PFSK-1 (cell line): Measurements from ENCODE around the gene MYO1C.

Experiments
- FOXP2 ChIP-seq: optimal IDR thresholded peaks from 2 replicates; pipeline ENCODE3; 2011; ENCODE audit warnings: borderline replicate concordance, control low read depth, inconsistent platforms; ENCODE audit not compliant: insufficient read depth; ENCODE audit errors: extremely low read length, extremely low read depth
- POLR2AphosphoS5 ChIP-seq: IDR thresholded peaks from 2 replicates; pipeline ENCODE4 v1.6.1; 2012; ENCODE audit warnings: low read depth, mild to moderate bottlenecking, control low read depth, low read length, moderate library complexity
- SIN3A ChIP-seq: IDR thresholded peaks from 2 replicates; pipeline ENCODE4 v1.6.1; 2012; ENCODE audit warnings: mild to moderate bottlenecking, low read length, moderate library complexity, borderline replicate concordance; ENCODE audit not compliant: insufficient read depth
- TAF1 ChIP-seq: IDR thresholded peaks from 2 replicates; pipeline ENCODE4 v1.6.1; 2012; ENCODE audit warnings: low read length, control low read depth, borderline replicate concordance; ENCODE audit not compliant: insufficient read depth
- TF ChIP-seq, protein P1 (sequence below), 2 experiments: IDR thresholded peaks; 2 replicates each; pipeline versions ENCODE4 v1.6.1 to v1.8.0; 2011 to 2012; ENCODE audit warnings: low read depth in 2 of 2, low read length in 2 of 2, control low read depth in 1 of 2, inconsistent platforms in 1 of 2, mild to moderate bottlenecking in 1 of 2, moderate library complexity in 1 of 2; ENCODE audit not compliant: insufficient read depth in 1 of 2

The MYO1C gene

GRCh38 chr17:1496869-1497268, 4.4 kb upstream of the MYO1C start:
- TF ChIP-seq, protein P1, sequence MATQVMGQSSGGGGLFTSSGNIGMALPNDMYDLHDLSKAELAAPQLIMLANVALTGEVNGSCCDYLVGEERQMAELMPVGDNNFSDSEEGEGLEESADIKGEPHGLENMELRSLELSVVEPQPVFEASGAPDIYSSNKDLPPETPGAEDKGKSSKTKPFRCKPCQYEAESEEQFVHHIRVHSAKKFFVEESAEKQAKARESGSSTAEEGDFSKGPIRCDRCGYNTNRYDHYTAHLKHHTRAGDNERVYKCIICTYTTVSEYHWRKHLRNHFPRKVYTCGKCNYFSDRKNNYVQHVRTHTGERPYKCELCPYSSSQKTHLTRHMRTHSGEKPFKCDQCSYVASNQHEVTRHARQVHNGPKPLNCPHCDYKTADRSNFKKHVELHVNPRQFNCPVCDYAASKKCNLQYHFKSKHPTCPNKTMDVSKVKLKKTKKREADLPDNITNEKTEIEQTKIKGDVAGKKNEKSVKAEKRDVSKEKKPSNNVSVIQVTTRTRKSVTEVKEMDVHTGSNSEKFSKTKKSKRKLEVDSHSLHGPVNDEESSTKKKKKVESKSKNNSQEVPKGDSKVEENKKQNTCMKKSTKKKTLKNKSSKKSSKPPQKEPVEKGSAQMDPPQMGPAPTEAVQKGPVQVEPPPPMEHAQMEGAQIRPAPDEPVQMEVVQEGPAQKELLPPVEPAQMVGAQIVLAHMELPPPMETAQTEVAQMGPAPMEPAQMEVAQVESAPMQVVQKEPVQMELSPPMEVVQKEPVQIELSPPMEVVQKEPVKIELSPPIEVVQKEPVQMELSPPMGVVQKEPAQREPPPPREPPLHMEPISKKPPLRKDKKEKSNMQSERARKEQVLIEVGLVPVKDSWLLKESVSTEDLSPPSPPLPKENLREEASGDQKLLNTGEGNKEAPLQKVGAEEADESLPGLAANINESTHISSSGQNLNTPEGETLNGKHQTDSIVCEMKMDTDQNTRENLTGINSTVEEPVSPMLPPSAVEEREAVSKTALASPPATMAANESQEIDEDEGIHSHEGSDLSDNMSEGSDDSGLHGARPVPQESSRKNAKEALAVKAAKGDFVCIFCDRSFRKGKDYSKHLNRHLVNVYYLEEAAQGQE (IDR thresholded peaks at IDR 0.05; ENCODE audit: insufficient read depth in 1 of 2, low read depth in 2 of 2, low read length in 2 of 2) = no peak
- no peak for TF ChIP-seq FOXP2

DNA sequence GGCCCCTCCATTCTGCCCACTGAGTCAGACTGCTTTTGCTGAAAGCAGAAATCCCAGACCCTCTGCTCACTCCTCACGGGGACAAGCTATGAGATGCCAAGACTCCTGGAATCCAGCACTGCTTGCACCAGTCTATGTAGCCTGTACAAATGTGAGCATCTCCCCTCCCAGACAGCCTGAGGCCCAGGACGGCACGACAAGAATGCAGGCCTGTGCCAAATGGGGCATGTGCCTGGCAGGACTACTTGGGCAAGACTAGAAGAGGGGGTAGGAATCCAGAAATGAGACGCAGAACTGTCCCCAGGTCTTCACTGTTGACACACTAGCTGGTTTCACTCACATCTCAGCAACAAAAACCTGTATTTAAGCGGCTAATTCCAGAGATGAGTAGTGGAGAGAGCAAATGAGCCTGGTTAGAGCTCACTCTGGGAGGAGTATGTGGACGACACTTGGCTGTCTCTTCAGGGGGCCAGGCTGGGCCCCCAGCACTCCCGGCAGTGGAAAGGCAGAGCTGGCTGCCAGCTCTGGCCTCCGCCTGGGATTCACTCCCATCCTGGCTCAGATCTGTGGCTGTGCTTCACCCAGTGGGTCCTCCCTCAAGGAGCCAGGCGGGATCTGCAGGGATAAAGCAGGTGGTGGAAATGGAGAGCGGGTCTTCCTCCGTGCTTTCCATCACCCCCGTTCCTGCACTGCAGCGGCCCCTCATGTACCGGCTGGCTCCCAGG, 2.9 kb upstream of the MYO1C start:
- TF ChIP-seq TAF1 (no peak), FOXP2 (no peak), POLR2AphosphoS5 (no peak), SIN3A (no peak)
- TF ChIP-seq, protein P1 (IDR thresholded peaks at IDR 0.05; ENCODE audit: insufficient read depth in 1 of 2, low read depth in 2 of 2, low read length in 2 of 2) = no peak

DNA sequence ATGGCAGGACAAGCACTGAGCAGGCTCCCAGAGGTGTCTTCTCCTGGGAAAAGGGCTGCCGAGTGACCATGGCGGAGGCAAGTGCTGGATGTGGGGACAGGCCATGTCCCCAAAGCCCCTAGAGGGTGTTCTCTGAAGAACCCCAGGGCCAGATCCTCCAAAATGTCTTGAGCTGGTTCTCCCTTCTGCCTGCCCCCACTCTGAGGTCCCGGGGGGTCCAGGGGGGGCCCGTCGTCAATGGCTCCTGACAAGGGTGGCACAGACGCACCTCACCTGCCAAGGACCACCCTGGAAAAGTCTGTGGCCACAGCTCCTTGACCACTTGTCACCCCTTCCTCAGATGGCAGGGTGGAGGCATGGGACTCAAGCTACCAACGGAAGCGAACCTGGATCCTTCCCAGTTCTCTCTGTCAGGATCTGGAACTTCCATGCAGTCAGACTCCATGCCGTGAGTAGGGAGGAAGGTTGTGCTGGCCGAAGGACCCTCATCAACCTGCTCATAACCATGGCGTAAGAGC, 2.3 kb upstream of the MYO1C start:
- TF ChIP-seq FOXP2 (no peak), POLR2AphosphoS5 (no peak), TAF1 (no peak), SIN3A (no peak)
- TF ChIP-seq, protein P1 (IDR thresholded peaks at IDR 0.05; ENCODE audit: insufficient read depth in 1 of 2, low read depth in 2 of 2, low read length in 2 of 2) = no peak

DNA sequence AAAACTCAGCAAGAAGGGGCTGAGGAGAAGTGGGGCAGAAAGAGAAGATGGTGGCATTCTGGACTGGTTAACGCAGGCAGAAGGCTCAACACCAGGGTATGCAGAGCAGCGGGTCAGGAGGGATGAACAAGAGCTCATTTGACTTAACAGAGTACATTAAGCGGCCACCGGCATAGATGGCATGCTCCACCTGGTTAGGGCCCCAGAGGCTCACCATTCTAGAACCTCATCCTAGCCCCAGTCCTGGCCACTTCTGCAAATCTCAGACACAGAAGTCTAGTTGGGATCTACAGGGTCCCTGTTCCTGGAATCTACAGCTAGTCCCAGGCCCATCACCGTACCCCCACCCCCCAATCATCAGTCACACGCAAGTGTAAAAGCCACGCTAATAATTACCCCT, 1.7 kb upstream of the MYO1C start:
- TF ChIP-seq, protein P1 (IDR thresholded peaks at IDR 0.05; ENCODE audit: insufficient read depth in 1 of 2, low read depth in 2 of 2, low read length in 2 of 2) = no peak
- no peak for TF ChIP-seq SIN3A
- no peak for TF ChIP-seq TAF1
- no peak for TF ChIP-seq POLR2AphosphoS5
- no peak for TF ChIP-seq FOXP2
